Measurements from ENCODE around the gene TTLL5. TPM values are rescaled to one million over a fixed set of nuclear protein-coding genes. Genes with fewer than 3 reads are reported as not detected.
A peak's percentile ranks its signal among the peaks of the same experiment; 100 is the strongest.

TTLL5 gene
- polyA plus RNA-seq, 3 donors, result 29.4 to 36.6 (median 32.7) TPM

DNA sequence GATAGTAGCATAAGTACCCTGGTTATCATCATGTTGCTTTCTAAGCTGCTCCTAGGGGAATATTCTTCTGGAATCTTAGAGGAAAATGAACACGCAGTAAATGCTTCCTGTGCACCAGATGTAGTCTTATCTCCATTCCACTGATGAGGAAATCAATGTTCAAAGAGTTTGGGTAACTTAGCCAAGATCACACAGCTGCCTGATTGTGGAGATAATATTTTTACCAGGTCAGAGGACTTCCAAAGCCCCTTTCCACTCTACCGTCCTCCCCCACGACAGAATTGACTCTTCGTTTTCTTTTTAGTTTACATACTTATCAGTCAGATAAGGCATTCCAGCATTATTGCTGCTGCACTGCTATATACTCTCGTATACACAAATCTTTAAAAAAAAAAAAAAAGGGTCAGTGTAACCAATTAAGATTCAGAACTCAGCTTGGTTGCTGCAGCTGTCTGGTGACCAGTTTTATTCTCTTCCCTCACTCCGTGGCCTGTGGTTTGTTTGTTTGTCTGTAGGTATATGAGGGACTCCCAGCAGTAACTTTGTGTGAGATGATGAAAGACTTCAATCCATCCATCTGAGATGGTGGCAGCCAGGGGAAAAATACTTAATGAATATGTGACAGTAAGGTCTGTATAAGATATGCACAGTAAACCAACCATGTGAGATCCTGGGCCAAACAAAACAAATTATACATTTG is 210.3 kb downstream of the TTLL5 start:
- no peak for DNase-seq (ENCODE audit: extremely low read depth in 1 of 11, low read depth in 9 of 11, low spot score in 4 of 11)

DNA sequence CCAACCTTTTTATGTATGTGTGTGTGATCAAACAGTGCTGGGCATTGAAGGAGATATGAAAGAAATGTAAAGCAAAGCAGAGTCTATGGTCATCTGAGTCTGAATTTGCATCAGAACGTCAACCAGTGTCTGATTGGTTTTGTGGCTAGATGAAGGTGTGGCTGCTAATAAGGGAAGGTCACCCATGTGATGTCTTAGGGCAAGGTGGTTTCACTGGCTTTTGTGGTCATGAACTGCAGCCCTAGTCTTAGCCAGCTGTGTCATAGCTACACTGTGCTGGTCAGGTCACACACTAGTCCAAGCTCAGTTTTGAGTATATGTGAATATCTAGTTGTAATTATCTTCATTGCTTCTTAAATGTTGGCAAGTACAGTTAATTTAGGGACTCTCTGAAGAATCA is 214.9 kb downstream of the TTLL5 start:
- no peak for DNase-seq (ENCODE audit: extremely low read depth in 1 of 11, low read depth in 9 of 11, low spot score in 4 of 11)

DNA sequence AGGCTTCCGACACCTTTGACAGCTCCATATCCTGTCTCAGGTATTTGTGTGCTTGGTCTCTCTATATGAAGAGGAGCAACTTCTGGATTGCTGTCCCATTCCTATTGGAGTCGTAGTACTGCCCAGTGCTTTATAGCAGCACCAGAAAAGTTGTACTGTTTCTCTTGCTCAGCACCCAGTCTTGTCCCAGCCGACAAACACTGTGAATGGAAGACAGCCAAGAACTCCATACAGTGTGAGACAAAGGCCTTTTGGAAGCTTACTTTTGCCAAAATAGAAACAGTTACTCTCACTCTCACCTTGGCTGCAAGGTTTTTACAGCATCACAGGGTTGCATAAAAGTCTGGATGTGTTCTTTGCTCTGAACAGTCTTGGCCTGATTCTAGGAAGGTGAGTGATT is 215.5 kb downstream of the TTLL5 start:
- DNase-seq (ENCODE audit: extremely low read depth in 1 of 11, low read depth in 9 of 11, low spot score in 4 of 11), result no peak

DNA sequence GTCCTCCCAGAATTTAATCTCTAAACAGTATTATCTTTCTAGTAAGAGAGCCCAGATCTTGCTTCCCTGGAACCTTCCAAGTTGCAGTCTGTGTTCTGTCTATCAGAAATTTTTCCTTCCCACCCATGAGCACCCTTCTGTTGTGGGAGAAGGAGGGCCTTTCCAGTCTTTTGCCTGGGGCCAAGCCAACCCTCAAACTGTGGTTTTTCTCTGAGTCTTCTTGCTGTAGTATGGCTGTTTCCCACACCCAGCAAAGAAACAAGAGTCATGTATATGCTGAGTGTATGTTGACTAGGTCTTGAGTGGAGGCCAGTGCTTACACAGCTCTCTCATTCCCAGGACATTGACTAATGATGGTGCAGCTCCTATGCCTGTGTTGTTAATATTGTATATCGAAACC is 216.2 kb downstream of the TTLL5 start:
- no peak for DNase-seq (ENCODE audit: extremely low read depth in 1 of 11, low read depth in 9 of 11, low spot score in 4 of 11)

DNA sequence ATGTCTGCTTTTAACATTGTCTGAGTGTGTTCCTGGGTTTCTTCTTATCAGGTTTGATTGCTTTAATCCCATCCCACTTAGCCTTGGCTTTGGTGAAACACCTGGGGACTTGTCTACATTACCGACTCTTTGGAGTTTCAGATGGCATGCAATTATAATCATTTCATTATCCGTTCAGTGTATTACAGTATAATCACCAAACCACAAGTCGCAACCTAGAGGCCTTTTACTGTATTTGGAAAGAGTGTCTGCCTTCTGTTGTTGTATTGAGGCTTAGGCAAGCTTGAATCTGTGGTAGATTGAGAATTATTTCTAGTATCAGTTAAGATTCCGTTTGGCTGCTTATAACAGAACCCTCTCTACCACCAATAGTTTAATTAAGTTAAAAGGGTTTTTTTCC is 216.8 kb downstream of the TTLL5 start:
- DNase-seq (ENCODE audit: extremely low read depth in 1 of 11, low read depth in 9 of 11, low spot score in 4 of 11), result no peak

DNA sequence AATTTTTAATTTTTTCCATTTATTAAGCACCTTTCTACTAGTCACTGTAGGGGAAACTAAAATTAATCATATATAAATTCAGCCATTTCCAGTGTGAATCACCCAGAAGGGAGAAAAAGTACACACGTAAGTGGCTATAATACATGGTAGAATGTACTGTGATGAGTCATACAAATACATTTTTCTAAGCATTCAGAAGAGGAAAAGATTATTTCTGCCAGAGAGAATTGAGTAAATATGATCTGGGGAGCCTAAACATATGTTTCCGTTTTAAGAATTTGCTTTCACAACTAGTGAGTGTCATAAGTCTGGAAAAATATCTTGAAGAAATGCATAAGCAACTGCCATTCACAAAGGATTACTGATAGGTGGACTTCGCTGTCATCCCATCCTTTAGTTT is 218.0 kb downstream of the TTLL5 start:
- no peak for DNase-seq (ENCODE audit: extremely low read depth in 1 of 11, low read depth in 9 of 11, low spot score in 4 of 11)

DNA sequence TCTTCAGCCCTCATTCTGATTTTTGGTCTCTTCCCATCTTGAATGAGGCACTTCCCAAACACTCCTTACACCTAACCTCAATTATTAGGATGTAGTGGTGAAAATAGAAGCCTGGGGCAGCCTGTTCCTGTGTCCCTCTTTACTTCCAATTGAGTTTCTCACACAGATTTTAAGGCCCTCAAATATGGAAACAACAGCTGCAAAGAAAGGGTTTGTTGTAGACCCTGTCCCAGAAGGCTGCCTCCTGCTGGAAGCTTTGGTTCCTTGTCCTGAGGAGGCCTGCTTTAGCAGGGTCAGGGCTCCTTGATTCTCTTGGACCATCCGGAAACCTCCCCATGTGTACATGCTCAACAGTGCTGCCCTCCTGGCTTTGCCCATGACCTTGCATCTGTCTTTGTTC is 219.5 kb downstream of the TTLL5 start:
- no peak for DNase-seq (ENCODE audit: extremely low read depth in 1 of 11, low read depth in 9 of 11, low spot score in 4 of 11)

DNA sequence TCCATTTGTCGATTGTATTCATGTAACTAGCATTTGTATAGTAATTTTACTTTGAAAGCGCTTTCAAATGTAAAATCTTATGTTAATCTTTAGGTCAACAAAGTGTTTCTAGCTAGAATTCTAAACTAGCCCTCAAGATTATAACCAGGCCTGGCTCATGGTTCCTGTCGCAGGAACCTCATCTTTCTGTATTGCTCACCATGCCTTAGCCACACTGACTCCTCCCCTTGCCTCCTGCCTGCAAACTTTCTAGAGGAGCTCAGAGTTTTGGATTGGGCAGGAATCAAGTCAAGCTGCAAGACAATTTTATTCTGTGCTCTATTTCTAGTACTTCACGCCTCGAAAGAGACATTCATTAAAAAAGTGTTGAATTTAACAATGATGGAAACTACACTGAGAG is 220.9 kb downstream of the TTLL5 start:
- no peak for DNase-seq (ENCODE audit: extremely low read depth in 1 of 11, low read depth in 9 of 11, low spot score in 4 of 11)

DNA sequence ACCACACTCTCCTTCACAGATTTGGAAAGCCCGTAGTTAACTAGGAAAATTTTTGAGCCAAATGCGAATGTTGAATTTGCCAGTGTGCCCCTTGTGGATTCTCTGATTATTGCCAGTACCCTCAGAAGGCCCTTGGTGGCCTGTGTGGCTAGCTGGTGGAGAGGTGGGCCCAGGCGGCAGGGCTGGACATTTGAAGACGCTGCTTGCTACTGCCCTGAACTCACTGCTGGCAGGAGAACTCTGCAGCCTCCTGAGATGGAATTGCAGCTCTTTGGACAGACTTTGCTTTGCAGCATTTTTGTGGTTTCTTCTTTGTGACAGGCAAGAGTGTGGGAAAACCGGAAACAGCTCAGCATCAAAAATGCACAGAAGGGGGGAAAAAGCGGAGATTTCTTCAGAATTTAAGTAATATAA is 223.2 kb downstream of the TTLL5 start:
- no peak for DNase-seq (ENCODE audit: extremely low read depth in 1 of 11, low read depth in 9 of 11, low spot score in 4 of 11)

DNA sequence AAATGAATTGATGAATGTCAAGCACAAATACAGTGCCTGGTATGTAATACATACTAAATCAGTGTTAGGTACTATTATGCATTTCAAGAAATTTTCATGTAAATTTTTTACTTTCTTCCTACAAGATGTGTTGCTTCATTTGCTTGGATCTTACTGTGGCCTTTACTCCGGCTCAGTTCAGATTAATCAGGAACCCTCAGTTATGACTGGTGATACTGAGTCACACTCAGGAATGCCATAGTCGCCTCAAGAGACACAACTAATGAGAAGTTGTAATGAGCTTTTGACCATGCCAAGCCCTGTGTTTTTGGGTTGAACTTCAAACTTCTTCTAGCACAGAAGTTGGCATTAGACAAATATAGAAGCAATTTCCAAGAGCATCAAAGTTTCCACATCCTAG is 224.8 kb downstream of the TTLL5 start:
- no peak for DNase-seq (ENCODE audit: extremely low read depth in 1 of 11, low read depth in 9 of 11, low spot score in 4 of 11)

DNA sequence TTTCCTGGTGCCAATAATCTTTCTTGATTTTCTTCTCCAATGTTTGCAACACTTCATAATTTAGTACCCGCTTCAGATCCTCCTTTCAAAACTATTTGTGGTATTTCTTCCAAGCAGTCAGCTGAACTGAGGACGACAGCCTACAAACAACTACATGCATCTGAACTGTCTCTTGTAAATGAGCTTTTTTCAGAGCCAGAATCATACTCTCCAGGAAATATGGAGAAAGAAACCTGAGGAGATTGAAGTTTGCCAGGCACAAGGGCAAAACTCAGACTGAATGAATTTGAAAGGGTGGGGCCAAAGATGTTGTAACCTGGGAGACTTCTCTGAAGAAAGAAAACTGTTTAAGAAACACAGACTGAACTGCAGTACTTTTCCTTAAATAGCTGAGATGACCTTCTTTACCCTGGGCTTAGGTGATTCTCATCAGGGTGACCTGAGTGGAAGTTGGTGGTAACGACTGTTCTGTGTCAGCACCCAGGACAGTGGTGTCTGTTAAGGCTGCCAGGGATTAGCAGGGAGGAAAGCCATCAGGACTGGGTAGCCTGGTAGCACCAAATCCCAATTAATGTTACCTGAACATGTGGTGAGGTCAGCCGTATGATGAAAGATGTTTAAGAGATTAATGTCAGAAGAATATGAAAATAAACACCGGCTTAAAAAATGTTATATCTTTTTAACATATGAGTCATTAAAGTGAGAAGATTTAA is 225.7 kb downstream of the TTLL5 start:
- DNase-seq (ENCODE audit: extremely low read depth in 1 of 11, low read depth in 9 of 11, low spot score in 4 of 11), result no peak

DNA sequence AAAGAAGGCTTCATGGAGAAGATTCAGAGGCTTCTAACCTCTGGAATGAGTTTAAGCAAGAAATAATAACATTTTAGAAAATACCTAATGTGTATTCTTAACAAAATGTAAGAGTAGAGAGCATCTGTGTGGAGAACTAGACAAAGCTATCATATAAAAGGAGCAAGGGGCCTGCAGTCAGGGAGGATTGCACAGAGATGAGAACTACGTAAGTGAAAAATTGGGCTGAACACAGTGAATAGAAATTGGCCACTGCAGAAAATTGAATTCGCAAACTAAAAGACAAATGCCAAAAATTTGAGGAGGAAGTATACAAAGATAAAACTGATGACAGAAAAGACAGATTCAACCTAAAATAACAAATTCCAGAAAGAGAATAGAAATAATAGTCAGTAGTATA is 227.9 kb downstream of the TTLL5 start:
- DNase-seq (ENCODE audit: extremely low read depth in 1 of 11, low read depth in 9 of 11, low spot score in 4 of 11), result no peak

DNA sequence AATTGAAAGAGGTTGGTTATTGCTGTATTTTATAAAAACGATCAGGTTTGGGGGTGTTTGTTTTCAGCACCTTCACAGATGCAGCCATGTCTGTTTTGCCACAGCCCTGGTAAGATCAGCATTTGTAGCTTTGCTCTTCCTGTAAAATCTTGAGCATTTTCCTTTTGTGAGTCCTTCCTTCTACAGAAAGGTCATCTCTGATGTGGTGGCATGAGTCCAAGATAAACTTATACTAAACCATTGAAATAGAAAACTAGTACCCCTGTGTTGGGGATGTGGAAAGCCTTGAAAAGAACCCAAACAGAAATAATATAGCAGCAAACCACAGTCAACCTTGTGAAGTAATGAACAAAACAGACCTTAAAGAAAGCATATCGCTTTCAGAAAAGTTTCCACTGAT is 235.3 kb downstream of the TTLL5 start:
- DNase-seq (ENCODE audit: extremely low read depth in 1 of 11, low read depth in 9 of 11, low spot score in 4 of 11), result peak in 1 of 11 donors; percentile 17

DNA sequence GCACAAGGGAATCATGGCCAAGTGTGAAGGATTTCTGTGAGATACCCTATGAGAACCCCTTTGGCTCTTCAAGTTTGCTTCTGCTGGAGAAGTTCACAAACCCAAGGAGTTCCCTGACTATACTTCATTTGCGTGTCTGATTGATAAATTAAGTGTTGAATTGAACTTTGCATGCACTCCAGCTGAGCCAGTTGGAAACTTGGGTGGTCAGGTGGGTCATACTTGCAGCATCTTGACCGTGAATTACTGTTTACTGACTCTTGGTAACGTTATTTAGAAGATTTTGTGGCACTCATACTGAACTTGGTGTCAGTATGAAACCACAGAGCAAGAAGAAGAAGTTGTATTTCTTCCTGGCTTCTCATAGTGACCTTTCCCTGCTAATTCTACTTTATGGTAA is 243.3 kb downstream of the TTLL5 start:
- no peak for DNase-seq (ENCODE audit: extremely low read depth in 1 of 11, low read depth in 9 of 11, low spot score in 4 of 11)

DNA sequence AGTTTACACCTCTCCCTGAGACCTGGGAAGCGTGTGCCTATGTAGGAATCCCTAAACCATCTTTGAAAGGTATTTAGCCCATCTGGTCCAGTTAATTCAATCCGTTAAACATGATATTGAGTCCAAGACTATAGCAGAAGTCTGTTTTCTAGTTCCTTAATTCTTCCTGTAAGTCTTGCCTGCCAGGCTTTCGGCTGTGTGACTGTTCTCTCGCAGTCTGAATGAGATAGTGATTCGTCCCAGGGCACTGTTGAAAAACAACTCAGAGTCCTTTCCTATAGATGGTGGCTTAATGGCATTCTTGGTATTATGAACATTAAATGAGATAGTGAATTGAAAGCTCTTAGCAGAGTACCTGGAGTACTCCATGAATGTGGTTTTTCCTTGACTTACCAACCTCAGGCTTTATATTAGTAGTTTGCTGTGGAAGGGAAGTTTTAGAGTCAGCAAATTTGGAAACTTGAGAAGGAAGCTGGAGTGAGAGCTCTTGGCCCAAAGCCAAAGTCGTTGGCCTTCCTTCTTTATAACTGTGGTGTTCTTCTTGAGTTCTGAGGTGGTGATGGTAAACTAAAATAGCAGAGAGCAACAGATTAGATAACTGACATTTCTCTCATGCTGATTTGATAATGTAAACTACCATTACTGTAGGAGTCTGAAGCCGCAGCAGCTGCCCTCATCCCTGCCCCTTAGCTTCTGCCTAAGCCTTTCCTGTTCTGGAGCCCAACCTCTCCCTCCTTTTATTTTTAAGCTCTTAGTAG is 244.3 kb downstream of the TTLL5 start:
- peak in 8 of 11 donors; percentile 37 to 63 (median 50) for DNase-seq (ENCODE audit: extremely low read depth in 1 of 11, low read depth in 9 of 11, low spot score in 4 of 11)

DNA sequence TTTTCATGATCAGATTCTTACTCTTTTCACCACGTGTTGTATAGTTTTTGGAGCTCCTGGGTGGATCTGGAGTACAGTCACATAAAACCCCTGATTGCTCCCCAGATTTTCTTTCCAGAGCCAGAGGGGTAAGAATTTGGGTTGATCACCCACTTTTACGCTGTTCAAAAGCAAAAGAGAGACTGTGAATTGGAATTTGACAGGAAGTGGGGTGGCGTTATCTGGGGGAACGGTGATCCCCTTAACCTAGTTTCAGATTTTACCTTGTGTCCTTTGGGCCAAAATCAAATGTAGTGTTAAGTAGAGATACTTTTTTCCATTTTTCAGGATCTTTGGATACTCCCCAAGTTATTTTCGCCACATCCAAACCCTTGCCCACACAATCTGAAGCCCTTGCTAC is 245.2 kb downstream of the TTLL5 start:
- no peak for DNase-seq (ENCODE audit: extremely low read depth in 1 of 11, low read depth in 9 of 11, low spot score in 4 of 11)

DNA sequence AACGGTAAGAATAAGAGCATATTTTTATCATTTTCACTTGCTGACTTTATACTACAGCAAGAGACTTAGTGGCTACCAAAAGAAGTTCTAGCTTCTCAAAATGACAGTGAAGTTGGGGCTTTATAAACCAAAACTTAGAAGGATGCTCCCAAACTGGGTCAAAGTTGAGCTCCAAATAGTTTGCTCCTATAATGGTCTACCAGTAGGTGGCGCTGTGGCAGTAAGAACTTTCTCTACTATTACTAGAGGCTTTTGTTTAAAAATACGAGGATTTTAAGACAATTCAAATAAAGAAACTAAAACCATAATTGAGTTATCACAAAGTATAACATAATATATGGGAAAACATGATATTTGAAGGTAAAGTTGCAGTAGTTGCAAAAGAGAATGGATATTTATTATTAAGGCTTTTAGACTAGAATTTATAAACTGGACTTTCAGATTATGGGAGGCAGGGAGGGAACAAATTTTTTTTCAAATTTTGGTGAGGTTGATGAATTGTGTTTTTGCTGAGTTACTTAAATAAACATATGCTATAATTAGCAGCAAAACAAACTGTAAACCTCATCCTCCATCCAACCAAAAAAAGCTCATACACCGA is 245.7 kb downstream of the TTLL5 start:
- DNase-seq (ENCODE audit: extremely low read depth in 1 of 11, low read depth in 9 of 11, low spot score in 4 of 11), result peak in 9 of 11 donors; percentile 36 to 65 (median 53)

DNA sequence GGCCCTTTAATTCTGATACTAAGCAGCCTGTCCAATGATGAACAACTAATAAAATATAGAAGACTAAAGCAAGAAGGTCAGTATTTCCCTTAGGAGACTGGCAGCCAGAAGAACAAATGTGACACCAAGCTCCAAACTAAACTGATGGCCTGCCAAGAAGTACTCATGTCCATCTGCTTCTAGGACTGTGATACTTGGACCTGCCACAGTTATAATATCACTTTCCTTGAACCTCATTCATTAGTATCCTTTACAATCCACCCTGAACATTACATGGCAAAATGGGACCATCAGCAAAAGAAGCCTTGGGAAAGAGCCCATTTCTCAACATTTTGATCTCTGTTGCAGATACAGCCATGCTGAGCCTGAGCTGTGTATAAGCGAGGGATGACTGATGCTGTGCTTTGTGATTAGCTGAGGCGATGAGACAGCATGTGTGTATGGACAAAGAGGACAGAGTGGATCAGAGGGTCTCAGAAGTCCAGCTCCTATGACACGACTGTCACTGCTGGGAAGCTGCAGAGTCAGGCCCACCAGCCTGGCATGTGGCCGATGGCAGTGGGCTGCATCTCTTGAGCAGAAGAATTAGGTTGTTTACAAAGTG is 246.8 kb downstream of the TTLL5 start:
- DNase-seq (ENCODE audit: extremely low read depth in 1 of 11, low read depth in 9 of 11, low spot score in 4 of 11), result no peak

DNA sequence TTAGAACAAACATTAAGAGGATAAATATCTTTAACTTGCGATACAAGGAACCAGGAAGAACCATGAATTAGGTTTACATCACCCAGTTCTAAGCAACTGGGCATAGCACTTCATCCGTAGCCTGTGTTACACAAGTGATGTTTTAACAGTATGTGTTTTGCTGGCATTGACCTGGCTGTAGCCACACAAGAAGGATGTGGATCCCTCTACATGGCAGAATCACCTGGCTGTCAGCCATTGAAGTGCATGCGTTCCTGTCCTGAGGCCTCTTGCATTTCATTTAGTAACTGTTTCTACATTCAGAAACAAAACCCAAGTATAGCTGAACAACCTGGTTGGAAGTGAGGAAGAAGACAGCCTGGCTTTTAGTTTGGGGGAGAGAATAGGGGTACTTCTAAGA is 248.6 kb downstream of the TTLL5 start:
- no peak for DNase-seq (ENCODE audit: extremely low read depth in 1 of 11, low read depth in 9 of 11, low spot score in 4 of 11)

All from renal cortex interstitium (tissue), 11 donors.